Effector memory CD8-positive, alpha-beta T cell (primary cell): ENCODE results near the gene XPR1.

Source experiments
- ATAC-seq: fragments of 150-1000 bp; cut with Tn5 transposase; replicated peaks from 2 replicates; pipeline ENCODE4 v1.10.0; 2021; ENCODE audit warnings: mild to moderate bottlenecking, moderate library complexity
- DNase-seq, 3 experiments: peaks; one replicate each; pipeline ENCODE4 v3.0.0; 2021
- H3K27ac Mint-ChIP-seq, 2 donors: one replicate each; pipeline ENCODE4 v1.8.0; 2022; ENCODE audit warnings: mild to moderate bottlenecking in 2 of 2, mixed read lengths in 2 of 2, moderate library complexity in 2 of 2
- H3K27me3 Mint-ChIP-seq, 2 donors: one replicate each; pipeline ENCODE4 v1.8.0; 2022; ENCODE audit warnings: mixed read lengths in 2 of 2
- H3K36me3 Mint-ChIP-seq: one replicate; pipeline ENCODE4 v1.8.0; 2022; ENCODE audit warnings: mild to moderate bottlenecking, moderate library complexity, mixed read lengths; ENCODE audit not compliant: insufficient read depth
- H3K4me1 Mint-ChIP-seq, 2 donors: one replicate each; pipeline ENCODE4 v1.8.0; 2022; ENCODE audit warnings: low read depth in 2 of 2, mixed read lengths in 2 of 2
- H3K4me3 Mint-ChIP-seq, 2 donors: one replicate each; pipeline ENCODE4 v1.8.0; 2022; ENCODE audit warnings: mild to moderate bottlenecking in 2 of 2, mixed read lengths in 2 of 2, moderate library complexity in 2 of 2
- H3K9me3 Mint-ChIP-seq, 2 donors: one replicate each; pipeline ENCODE4 v1.8.0; 2022; ENCODE audit warnings: mixed read lengths in 2 of 2

Gene XPR1

DNA sequence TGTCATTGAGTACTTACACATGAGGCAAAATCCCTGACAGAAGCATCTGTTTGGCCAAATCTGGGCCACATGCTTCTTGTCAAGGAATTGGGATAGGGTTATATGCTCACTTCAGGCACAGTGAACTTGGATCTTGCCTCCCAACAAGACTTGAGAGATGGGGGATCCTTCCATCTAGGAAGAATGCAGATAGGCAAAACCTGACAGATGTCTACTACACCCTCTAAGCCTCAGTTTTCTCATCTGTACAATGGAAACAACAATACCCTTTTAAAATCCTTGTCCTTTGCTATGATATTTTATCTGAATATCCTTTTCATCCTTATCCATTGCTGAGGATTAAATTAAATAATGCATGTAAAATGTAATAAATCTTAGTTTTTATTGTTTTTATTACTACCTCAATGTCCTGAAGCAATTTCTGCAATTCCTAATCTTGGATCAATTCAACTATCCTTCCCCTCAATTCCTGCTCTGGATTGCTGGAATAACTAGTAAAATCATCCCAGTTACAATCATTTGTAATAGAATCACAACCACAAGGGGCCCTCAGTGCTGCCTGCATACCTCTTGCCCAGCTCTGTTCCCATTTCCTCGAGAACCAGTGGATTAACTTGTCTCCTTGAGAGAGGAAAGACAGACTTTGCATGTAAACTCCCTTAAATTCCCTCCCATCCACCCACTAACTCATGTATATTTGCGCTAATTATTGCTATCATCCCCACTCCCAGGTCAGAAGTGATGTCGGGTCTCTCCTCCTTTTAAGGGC, 8.1 kb upstream of the XPR1 start:
- Mint-ChIP-seq H3K27me3 (peaks cover 13 to 31% of the 10 kb centered on the region in 2 donors), H3K27ac (no peak overlapping the region), H3K36me3 (no peaks in the 10 kb centered on the region), H3K4me1 (no peaks in the 10 kb centered on the region), H3K4me3 (no peak overlapping the region), H3K9me3 (no peaks in the 10 kb centered on the region)
- ATAC-seq = no peak
- DNase-seq = no peak

DNA sequence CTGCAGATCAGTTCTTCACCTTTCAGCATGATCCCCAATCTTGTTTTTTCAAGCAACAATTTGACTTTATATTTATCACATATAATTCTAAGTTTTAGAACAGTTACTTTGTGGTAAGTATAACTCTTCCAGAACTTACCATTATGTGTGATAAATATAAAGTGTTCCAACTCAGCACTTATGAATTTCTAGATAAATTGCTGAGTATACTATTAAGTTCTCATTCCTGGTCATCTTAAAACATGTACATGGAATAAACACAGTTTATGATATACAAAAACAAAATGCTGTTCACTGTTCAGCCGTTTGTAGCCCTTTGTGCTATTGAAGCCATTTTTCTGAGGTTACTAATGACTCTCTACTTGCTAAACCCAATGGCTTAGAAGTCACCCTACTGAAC, 5.1 kb upstream of the XPR1 start:
- DNase-seq = no peak
- no peak overlapping the region for H3K4me3 Mint-ChIP-seq
- peaks cover under 1% of the 10 kb centered on the region for H3K36me3 Mint-ChIP-seq
- no peaks in the 10 kb centered on the region for H3K4me1 Mint-ChIP-seq
- no peaks in the 10 kb centered on the region for H3K9me3 Mint-ChIP-seq
- H3K27me3 Mint-ChIP-seq = peaks cover 13 to 31% of the 10 kb centered on the region in 2 donors
- H3K27ac Mint-ChIP-seq = no peak overlapping the region
- ATAC-seq = no peak

DNA sequence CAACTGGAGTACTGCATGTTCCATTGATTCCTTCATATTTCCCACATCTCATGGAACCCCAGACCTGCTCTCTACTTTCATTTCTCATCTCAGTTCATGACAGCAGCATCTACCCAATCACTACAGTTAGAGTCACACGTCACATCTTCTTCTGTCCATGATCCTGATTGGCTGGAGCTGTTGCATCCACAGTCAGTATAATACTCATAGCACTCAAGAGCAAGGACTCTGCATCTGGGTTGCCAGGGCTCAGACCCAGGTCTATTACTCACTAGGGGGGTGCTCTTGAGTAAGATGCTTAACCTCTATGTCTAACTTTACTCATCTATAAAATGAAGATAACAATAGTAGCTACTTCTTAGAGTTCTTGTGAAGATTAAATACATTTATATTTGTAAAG, 4.4 kb upstream of the XPR1 start:
- Mint-ChIP-seq H3K27me3 (peaks cover 13 to 31% of the 10 kb centered on the region in 2 donors), H3K4me1 (no peaks in the 10 kb centered on the region), H3K4me3 (no peak overlapping the region), H3K36me3 (peaks cover 4% of the 10 kb centered on the region), H3K9me3 (no peaks in the 10 kb centered on the region), H3K27ac (no peak overlapping the region)
- ATAC-seq = no peak
- no peak for DNase-seq

DNA sequence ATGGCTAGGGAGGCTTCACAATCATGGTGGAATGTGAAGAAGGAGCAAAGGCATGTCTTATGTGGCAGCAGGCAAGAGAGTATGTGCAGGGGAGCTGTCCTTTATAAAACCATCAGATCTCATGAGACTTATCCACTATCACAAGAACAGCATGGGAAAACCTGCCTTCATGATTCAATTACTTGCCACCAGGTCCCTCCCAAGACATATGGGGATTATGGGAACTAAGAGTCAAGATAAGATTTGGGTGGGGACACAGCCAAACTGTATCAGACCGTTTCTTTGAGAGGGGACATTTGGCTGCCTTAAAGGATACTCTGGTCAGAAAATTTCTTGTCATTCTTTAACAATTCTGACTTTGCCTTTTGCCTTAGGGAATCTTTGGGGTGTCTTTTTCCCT, 3.2 kb upstream of the XPR1 start:
- H3K27me3 Mint-ChIP-seq = peaks cover 13 to 31% of the 10 kb centered on the region in 2 donors
- no peak for DNase-seq
- no peak for ATAC-seq
- H3K9me3 Mint-ChIP-seq = no peaks in the 10 kb centered on the region
- peaks cover 4% of the 10 kb centered on the region for H3K36me3 Mint-ChIP-seq
- H3K27ac Mint-ChIP-seq = no peak overlapping the region
- H3K4me1 Mint-ChIP-seq = no peaks in the 10 kb centered on the region
- H3K4me3 Mint-ChIP-seq = no peak overlapping the region

DNA sequence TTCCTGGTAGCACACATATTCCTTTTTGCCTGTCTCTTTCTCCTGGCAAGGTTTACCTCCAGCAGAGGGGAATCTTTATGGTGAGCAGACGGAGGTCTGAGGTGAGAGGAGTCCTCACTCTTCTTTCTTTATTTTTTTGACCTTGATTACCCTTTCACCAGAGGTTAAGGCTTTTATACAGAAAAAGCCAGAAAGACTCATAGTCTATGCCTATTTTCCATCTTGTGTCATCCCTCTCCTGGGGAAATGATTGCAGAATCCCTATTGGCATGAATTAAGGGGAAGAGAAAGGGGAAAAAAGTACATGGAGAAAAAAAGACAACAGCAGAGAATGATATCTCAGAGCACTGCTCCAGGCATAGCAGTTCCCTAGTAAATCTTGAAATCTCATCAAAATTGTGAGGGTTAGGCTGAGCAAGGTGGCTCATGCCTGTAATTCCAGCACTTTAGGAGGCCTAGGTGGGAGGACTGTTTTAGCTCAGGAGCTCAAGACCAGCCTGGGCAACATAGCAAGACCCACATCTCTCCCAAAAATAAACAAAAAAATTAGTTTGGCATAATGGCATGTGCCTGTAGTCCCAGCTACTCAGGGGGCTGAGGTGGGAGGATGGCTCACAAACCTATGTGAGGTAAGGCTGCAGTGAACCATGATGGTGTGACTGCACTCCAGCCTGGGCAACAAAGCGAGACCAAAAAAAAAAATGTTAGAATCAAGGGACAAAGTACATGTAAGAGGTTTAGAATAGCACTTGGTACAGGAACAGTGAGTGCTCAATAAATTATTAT, 1.2 kb upstream of the XPR1 start:
- Mint-ChIP-seq H3K4me1 (no peaks in the 10 kb centered on the region), H3K27ac (no peak overlapping the region)
- DNase-seq = no peak

DNA sequence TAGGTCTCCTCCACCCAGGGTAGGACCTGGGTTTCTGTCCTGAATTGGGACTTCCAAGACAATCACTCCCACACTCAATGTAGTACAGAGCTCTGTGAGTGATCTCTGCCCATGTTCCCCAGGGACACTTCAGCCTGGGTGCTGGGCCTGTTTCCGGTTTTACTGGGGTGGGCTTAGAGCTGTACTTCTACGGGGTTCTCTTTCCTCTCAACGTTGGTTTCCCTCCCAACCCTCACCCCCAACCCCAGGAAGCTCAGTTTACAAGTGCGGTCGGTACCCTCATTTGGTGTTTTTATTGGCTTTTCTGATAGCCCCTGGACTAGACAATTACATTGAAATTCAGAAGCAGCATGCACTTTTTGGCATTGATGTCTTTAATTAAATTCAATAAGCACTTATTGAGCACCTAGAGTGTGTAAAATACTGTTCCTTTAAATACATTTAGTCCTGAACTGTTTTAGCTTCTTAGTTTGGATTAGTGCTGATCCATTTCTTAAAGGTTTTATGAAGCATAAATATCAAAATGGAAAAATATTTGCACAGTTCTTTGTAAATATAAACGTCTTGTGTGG, 542 bp upstream of the XPR1 start:
- Mint-ChIP-seq H3K4me1 (no peaks in the 10 kb centered on the region), H3K27ac (no peak overlapping the region), H3K4me3 (no peak overlapping the region), H3K36me3 (peaks cover 4% of the 10 kb centered on the region), H3K27me3 (peaks cover under 1 to 10% of the 10 kb centered on the region in 2 donors), H3K9me3 (no peaks in the 10 kb centered on the region)
- DNase-seq = no peak
- ATAC-seq = no peak

More for the DNA sequence above, 1.2 kb upstream of the XPR1 start:
- no peaks in the 10 kb centered on the region for H3K9me3 Mint-ChIP-seq
- no peak overlapping the region for H3K4me3 Mint-ChIP-seq
- no peak for ATAC-seq
- H3K27me3 Mint-ChIP-seq = peaks cover 7 to 16% of the 10 kb centered on the region in 2 donors
- peaks cover 4% of the 10 kb centered on the region for H3K36me3 Mint-ChIP-seq

DNA sequence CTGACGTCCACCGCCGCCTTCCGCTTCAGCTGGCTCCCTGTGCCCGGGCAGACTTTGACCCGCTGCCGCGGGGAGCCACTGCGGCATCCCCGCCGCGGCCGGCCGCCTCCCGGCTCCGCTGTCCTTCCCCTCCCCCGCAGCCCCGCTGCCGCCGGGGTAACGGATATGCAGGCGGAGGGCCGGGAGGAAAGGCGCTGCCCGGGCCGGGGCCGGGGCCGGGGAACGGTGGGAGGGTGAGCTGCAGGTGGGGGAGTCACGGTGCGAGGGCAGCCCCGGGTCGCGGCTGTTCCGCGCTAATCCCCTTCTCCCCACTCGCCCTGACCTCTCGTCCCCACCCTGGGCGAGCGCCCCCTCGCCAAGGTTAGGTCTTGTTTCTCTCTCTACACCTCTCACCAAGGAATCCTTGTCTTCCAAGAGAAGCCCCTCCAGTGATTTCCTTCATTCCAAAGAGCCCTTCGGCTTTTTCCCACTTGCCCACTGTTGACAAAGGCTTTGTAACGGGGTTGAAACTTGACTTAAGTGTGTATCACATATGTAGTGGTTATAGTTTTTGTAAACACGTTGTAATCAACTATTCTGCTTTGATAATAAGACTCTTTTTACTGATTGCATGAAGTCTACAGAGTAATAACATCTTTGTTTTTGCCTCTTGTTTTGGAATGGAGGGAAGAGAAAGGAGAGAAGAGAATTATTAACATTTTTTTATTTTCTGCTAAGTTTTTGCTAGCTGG, 669 bp downstream of the XPR1 start:
- H3K4me3 Mint-ChIP-seq = no peak overlapping the region
- H3K27me3 Mint-ChIP-seq = peaks cover 0 to 1% of the 10 kb centered on the region in 2 donors
- peak in 2 of 3 experiments; percentile 43 to 45 for DNase-seq
- peaks cover 9% of the 10 kb centered on the region for H3K36me3 Mint-ChIP-seq
- peak; percentile 35 for ATAC-seq
- no peak overlapping the region for H3K27ac Mint-ChIP-seq
- peaks cover 1 to 5% of the 10 kb centered on the region in 2 donors for H3K4me1 Mint-ChIP-seq
- H3K9me3 Mint-ChIP-seq = no peaks in the 10 kb centered on the region

DNA sequence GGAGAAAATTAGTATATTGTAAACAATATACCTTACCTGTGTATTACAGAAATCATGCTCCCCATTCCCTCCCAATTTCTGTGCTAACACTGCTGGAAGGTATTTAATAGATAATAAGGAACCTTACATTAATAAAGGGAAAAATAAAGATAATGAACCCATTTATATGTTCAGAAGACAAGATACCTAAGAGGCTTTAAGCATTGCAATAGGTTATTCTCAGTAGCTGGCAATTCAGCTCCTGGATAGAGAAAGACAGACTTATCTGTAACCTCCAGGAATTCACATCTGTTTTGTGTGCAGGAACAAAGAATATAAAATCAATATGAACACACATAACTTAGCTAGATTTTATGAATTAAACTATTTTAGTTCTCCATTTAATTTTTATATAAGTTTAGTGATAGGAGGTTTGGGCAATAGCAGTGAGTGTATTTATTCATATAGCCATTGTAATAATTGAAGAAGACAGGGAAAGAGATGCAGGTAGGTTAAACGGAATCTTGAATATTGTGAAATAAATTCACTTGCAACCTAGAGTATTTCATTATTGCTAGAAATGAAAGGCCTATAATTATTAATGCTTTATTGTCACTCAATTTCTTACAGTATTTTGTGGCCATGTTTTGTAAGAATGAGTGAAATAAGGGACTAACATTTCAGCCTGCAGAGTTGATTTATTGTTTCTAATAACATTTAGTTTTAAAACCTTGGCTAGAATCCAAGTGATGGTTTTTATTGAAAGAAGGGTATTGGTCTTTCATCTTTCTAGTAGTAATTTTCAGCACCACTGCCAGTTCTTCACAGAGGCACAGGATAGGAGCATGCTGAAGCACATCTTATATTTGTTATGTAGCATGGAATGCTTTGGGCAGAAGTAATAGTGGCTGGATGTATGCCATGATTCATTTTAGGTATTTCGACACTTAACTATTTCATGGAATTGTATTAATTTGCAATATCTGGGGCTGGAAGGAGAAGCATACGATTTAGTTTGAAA, 1.5 kb downstream of the XPR1 start:
- H3K4me3 Mint-ChIP-seq = no peak overlapping the region
- no peak overlapping the region for H3K27ac Mint-ChIP-seq
- no peaks in the 10 kb centered on the region for H3K9me3 Mint-ChIP-seq
- H3K4me1 Mint-ChIP-seq = peaks cover 1 to 5% of the 10 kb centered on the region in 2 donors
- no peak for ATAC-seq
- no peak for DNase-seq
- H3K27me3 Mint-ChIP-seq = no peaks in the 10 kb centered on the region
- peaks cover 12% of the 10 kb centered on the region for H3K36me3 Mint-ChIP-seq

DNA sequence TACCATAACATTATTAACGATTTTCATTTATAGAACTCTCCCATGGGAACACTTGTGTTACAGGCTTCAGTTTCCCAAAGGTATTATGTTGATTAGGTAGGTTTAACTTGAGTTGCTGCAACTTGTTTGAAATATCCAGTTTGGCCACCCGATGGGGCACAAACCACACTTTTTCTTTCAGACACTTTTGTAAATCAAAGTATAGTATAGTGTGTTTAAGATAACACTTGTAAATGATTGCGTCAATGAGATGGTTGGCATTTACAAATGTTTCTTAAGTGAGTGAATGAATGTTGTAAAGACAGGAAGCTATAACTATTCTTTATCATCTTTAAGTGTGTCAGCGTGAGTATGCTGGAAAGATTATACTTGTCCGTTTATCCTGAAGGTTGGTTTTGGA, 4.3 kb downstream of the XPR1 start:
- Mint-ChIP-seq H3K4me3 (no peak overlapping the region), H3K9me3 (no peaks in the 10 kb centered on the region)
- no peak for DNase-seq

DNA sequence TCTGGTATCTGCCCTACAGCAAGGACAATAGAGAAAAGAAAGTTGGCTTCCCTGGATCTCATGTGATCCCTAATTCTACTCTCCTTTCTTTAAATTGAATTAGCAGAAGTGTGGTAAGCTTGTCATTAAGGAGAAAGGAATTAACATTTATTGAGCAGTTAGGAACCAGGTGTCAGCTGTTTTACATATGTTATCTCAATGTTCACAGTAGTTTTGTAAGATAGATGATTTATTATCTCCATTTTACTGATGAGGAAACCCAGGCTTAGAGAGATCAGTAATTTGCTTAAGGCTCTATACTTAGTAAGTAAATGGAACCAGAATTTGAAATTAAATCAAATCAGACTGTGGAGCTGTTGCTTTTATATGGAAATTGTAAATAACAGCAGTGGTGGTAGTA, 8.0 kb downstream of the XPR1 start:
- peaks cover 9 to 38% of the 10 kb centered on the region in 2 donors for H3K4me1 Mint-ChIP-seq
- H3K27me3 Mint-ChIP-seq = no peaks in the 10 kb centered on the region
- H3K4me3 Mint-ChIP-seq = no peak overlapping the region
- H3K27ac Mint-ChIP-seq = no peak overlapping the region
- DNase-seq (no peak), ATAC-seq (no peak)
- no peaks in the 10 kb centered on the region for H3K9me3 Mint-ChIP-seq
- H3K36me3 Mint-ChIP-seq = peaks cover 8% of the 10 kb centered on the region

More for the DNA sequence above, 4.3 kb downstream of the XPR1 start:
- Mint-ChIP-seq H3K36me3 (peaks cover 12% of the 10 kb centered on the region), H3K27me3 (no peaks in the 10 kb centered on the region), H3K27ac (no peak overlapping the region), H3K4me1 (peaks cover 1 to 20% of the 10 kb centered on the region in 2 donors)
- ATAC-seq = no peak

DNA sequence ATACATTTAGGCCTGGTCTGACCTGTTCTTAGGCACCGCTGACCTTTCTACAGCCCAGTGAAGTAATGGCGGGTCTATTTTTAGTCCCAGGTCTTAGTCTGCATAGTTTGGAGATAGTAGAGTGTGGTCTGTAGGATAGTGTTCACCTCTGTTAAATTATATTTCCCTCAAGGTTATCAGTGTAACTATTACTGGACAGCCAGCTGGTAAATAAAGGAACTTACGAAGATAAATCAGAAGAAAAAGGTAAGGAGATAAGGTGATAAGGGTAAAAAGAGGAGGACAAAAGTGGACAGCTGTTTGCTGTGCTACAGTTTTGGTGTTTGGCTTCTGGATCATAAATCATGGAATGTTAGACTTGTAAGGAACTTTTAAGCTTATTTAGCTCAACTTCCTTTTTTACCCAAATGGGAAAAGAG, 8.7 kb downstream of the XPR1 start:
- Mint-ChIP-seq H3K4me3 (no peak overlapping the region), H3K4me1 (peaks cover 9 to 43% of the 10 kb centered on the region in 2 donors), H3K36me3 (peaks cover 8% of the 10 kb centered on the region), H3K27ac (no peak overlapping the region), H3K27me3 (no peaks in the 10 kb centered on the region), H3K9me3 (no peaks in the 10 kb centered on the region)
- ATAC-seq = no peak
- no peak for DNase-seq

DNA sequence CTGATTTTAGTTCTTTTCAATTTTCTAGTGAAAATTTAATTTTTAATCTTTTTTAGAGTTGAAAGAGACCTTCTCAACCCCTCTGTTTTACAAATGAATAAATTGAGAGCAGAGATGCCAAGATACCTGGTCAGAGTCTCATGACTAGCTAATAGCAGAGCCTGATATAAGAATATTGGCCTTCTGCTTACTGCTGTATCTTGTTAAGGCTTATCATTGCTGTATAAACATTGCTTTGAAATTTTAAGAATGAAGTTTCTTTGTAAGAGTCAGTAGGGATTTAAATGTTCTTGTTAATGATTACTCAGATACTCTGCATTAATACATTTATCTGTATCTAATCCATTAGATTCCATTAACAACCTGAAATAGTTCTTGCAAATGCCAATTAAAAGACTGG, 9.8 kb downstream of the XPR1 start:
- Mint-ChIP-seq H3K4me1 (peaks cover 8 to 47% of the 10 kb centered on the region in 2 donors), H3K27ac (no peak overlapping the region), H3K9me3 (no peaks in the 10 kb centered on the region), H3K4me3 (no peak overlapping the region), H3K27me3 (no peaks in the 10 kb centered on the region), H3K36me3 (peaks cover 8% of the 10 kb centered on the region)
- ATAC-seq (no peak), DNase-seq (no peak)
